Measurements from ENCODE around the gene AP2M1.
"Not testable (repeated sequence)": the region's sequence is repeated elsewhere in the genome, so short reads cannot be mapped to it uniquely, and the experiment has no call there.

AP2M1 gene

GRCh38 chr3:184174646-184175492, at the start of gene AP2M1:
TSS of gene AP2M1 (plus strand) at chr3:184174855. CDS start at chr3:184176994, 2,139 bp downstream.
- DNase-seq: peak; percentile 98

- no peak for DNase-seq
These were observed 48.6 kb upstream of the AP2M1 start for GRCh38 chr3:184126006-184126405.

- no peak for DNase-seq
These were observed 45.6 kb upstream of the AP2M1 start for GRCh38 chr3:184129012-184129411.

GRCh38 chr3:184132945-184133344, 41.7 kb upstream of the AP2M1 start:
- DNase-seq: no peak

GRCh38 chr3:184133840-184134745, 40.6 kb upstream of the AP2M1 start:
- peak; percentile 43 for DNase-seq

- no peak for DNase-seq
These were observed 39.9 kb upstream of the AP2M1 start for GRCh38 chr3:184134746-184135148.

GRCh38 chr3:184135149-184135910, 39.3 kb upstream of the AP2M1 start, which contains the start of gene EIF2B5:
TSS of gene EIF2B5 (plus strand) at chr3:184135358. CDS start at chr3:184135386, 28 bp downstream.
- peak; percentile 93 for DNase-seq

- no peak for DNase-seq
These were observed 38.8 kb upstream of the AP2M1 start for GRCh38 chr3:184135911-184136260.

- DNase-seq: no peak
These were observed 34.2 kb upstream of the AP2M1 start for GRCh38 chr3:184140436-184140835.

GRCh38 chr3:184142199-184142598, 32.5 kb upstream of the AP2M1 start:
- DNase-seq: no peak

- DNase-seq: no peak
These were observed 31.3 kb upstream of the AP2M1 start for GRCh38 chr3:184143327-184143726.

GRCh38 chr3:184144505-184144904, 30.1 kb upstream of the AP2M1 start:
- DNase-seq: no peak

- no peak for DNase-seq
These were observed 29.5 kb upstream of the AP2M1 start for GRCh38 chr3:184145111-184145524.

- DNase-seq: no peak
These were observed 28.8 kb upstream of the AP2M1 start for GRCh38 chr3:184145751-184146270.

- no peak for DNase-seq
These were observed 26.6 kb upstream of the AP2M1 start for GRCh38 chr3:184148076-184148475.

GRCh38 chr3:184149123-184149522, 25.5 kb upstream of the AP2M1 start:
- no peak for DNase-seq

GRCh38 chr3:184149770-184150169, 24.9 kb upstream of the AP2M1 start:
- not testable (repeated sequence) for DNase-seq

GRCh38 chr3:184154885-184155643, 19.6 kb upstream of the AP2M1 start, which contains the start of gene DVL3:
TSS of gene DVL3 (plus strand) at chr3:184155377. CDS start at chr3:184155636, 259 bp downstream.
- peak; percentile 41 for DNase-seq

- DNase-seq: peak; percentile 21
These were observed 18.8 kb upstream of the AP2M1 start for GRCh38 chr3:184155644-184156521.

GRCh38 chr3:184156522-184156955, 18.1 kb upstream of the AP2M1 start:
- DNase-seq: no peak

- DNase-seq: no peak
These were observed 17.4 kb upstream of the AP2M1 start for GRCh38 chr3:184157206-184157605.
